ENCODE results near the gene TMEM30A. TPM values are rescaled to one million over a fixed set of nuclear protein-coding genes. Genes with fewer than 3 reads are reported as not detected.

The TMEM30A gene
- total and polyA plus RNA-seq, 2 experiments from 2014 or later: 30.0 to 33.5 TPM

- no peak overlapping the region for H3K4me3 ChIP-seq
- no peak for TF ChIP-seq CTCF (IDR thresholded peaks at IDR 0.05; ENCODE audit: low read depth, low read length)
- no peaks in the 10 kb centered on the region for H3K27me3 ChIP-seq
- H3K36me3 ChIP-seq: peaks cover 24% of the 10 kb centered on the region
- no peak overlapping the region for H3K27ac ChIP-seq
- no peak for DNase-seq (ENCODE audit: low read depth in 1 of 2, low spot score in 1 of 2)
- no peaks in the 10 kb centered on the region for H3K9me3 ChIP-seq (ENCODE audit: low read depth)
- H3K4me1 ChIP-seq (ENCODE audit: low read depth): no peaks in the 10 kb centered on the region
Measured at GRCh38 chr6:75235271-75235670, 49.3 kb downstream of the TMEM30A start.

GRCh38 chr6:75234126-75234865 is 50.3 kb downstream of the TMEM30A start:
- no peak for TF ChIP-seq CTCF (IDR thresholded peaks at IDR 0.05; ENCODE audit: low read depth, low read length)
- Histone ChIP-seq H3K27me3 (no peaks in the 10 kb centered on the region), H3K4me3 (no peak overlapping the region), H3K27ac (no peak overlapping the region), H3K36me3 (peaks cover 18% of the 10 kb centered on the region), H3K9me3 (ENCODE audit: low read depth) (no peaks in the 10 kb centered on the region), H3K4me1 (ENCODE audit: low read depth) (no peaks in the 10 kb centered on the region)
- DNase-seq (ENCODE audit: low read depth in 1 of 2, low spot score in 1 of 2): no peak

GRCh38 chr6:75233092-75233615 is 51.4 kb downstream of the TMEM30A start:
- H3K4me3 ChIP-seq: no peak overlapping the region
- H3K27me3 ChIP-seq: no peaks in the 10 kb centered on the region
- peaks cover 15% of the 10 kb centered on the region for H3K36me3 ChIP-seq
- H3K9me3 ChIP-seq (ENCODE audit: low read depth): no peaks in the 10 kb centered on the region
- TF ChIP-seq CTCF (IDR thresholded peaks at IDR 0.05; ENCODE audit: low read depth, low read length): no peak
- no peaks in the 10 kb centered on the region for H3K4me1 ChIP-seq (ENCODE audit: low read depth)
- no peak overlapping the region for H3K27ac ChIP-seq
- no peak for DNase-seq (ENCODE audit: low read depth in 1 of 2, low spot score in 1 of 2)

GRCh38 chr6:75230484-75231325 is 53.9 kb downstream of the TMEM30A start:
- H3K9me3 ChIP-seq (ENCODE audit: low read depth): no peaks in the 10 kb centered on the region
- H3K36me3 ChIP-seq: no peaks in the 10 kb centered on the region
- H3K27ac ChIP-seq: no peak overlapping the region
- H3K4me3 ChIP-seq: no peak overlapping the region
- TF ChIP-seq CTCF (IDR thresholded peaks at IDR 0.05; ENCODE audit: low read depth, low read length): peak; percentile 84
- peak; percentile 61 to 76 for DNase-seq (ENCODE audit: low read depth in 1 of 2, low spot score in 1 of 2)
- H3K4me1 ChIP-seq (ENCODE audit: low read depth): no peaks in the 10 kb centered on the region
- no peaks in the 10 kb centered on the region for H3K27me3 ChIP-seq

- Histone ChIP-seq H3K4me3 (no peak overlapping the region), H3K4me1 (ENCODE audit: low read depth) (no peaks in the 10 kb centered on the region), H3K27ac (no peak overlapping the region), H3K9me3 (ENCODE audit: low read depth) (no peaks in the 10 kb centered on the region), H3K36me3 (no peaks in the 10 kb centered on the region), H3K27me3 (no peaks in the 10 kb centered on the region)
- TF ChIP-seq CTCF (IDR thresholded peaks at IDR 0.05; ENCODE audit: low read depth, low read length): no peak
- DNase-seq (ENCODE audit: low read depth in 1 of 2, low spot score in 1 of 2): no peak
Measured at GRCh38 chr6:75224303-75224926, 60.2 kb downstream of the TMEM30A start.

Data from cardiac muscle cell (in vitro differentiated cells and primary cell).